Caco-2 (cell line): Measurements from ENCODE around the gene BLOC1S3. TPM values are rescaled to one million over a fixed set of nuclear protein-coding genes. Genes with fewer than 3 reads are reported as not detected.

Experiments used
- BruUV-seq: library from RNA; stranded (reverse); fragments of 400-500 nt; replicated peaks from 2 replicates; lab custom pipeline; 2021; lab: Mats Ljungman, UMichigan
- CTCF ChIA-PET: fragments of 300-600 bp; sonication (Branson Sonifier 250); formaldehyde crosslinking; loops from one replicate; lab custom pipeline; 2022; ENCODE audit warnings: antibody characterized with exemption; lab: Charles Lee
- POLR2A ChIA-PET: fragments of 300-600 bp; sonication (Branson Sonifier 250); formaldehyde crosslinking; loops from one replicate; lab custom pipeline; 2022; ENCODE audit warnings: antibody characterized with exemption; lab: Charles Lee
- DNase-seq, 2 experiments: peaks; one replicate each; pipeline versions ENCODE4 v3.0.0 to v3.0.0-alpha.2; 2020 to 2022
- H3K27me3 ChIP-seq: replicated peaks from 2 replicates; pipeline ENCODE4 v1.6.0; 2011; ENCODE audit warnings: low read length; ENCODE audit not compliant: control insufficient read depth, insufficient read depth
- H3K36me3 ChIP-seq: 2 replicates; pipeline ENCODE4 v1.5.1; 2011; ENCODE audit warnings: low read length; ENCODE audit not compliant: control insufficient read depth, insufficient read depth
- H3K4me1 ChIP-seq: fragments of 250-450 bp; sonication (Bioruptor Pico); 2 replicates; pipeline ENCODE4 v1.5.1; 2020; ENCODE audit warnings: mild to moderate bottlenecking
- H3K4me3 ChIP-seq: 2 replicates; pipeline ENCODE4 v1.5.1; 2011; ENCODE audit warnings: low read depth, mild to moderate bottlenecking, control low read depth, low read length
- H3K9me3 ChIP-seq: fragments of 250-450 bp; sonication (Bioruptor Pico); 2 replicates; pipeline ENCODE4 v1.5.1; 2020; ENCODE audit warnings: mild to moderate bottlenecking, moderate library complexity
- H3K27ac Mint-ChIP-seq: one replicate; pipeline ENCODE4 v1.8.0; 2022; ENCODE audit warnings: mixed read lengths; ENCODE audit not compliant: unreplicated experiment
- H3K27me3 Mint-ChIP-seq: one replicate; pipeline ENCODE4 v1.8.0; 2022; ENCODE audit warnings: mixed read lengths; ENCODE audit not compliant: insufficient read depth, unreplicated experiment
- H3K36me3 Mint-ChIP-seq: one replicate; pipeline ENCODE4 v1.8.0; 2022; ENCODE audit warnings: mild to moderate bottlenecking, mixed read lengths; ENCODE audit not compliant: insufficient read depth, unreplicated experiment
- H3K4me1 Mint-ChIP-seq: one replicate; pipeline ENCODE4 v1.8.0; 2022; ENCODE audit warnings: low read depth, mixed read lengths; ENCODE audit not compliant: unreplicated experiment
- H3K4me3 Mint-ChIP-seq: one replicate; pipeline ENCODE4 v1.8.0; 2022; ENCODE audit warnings: mild to moderate bottlenecking, moderate library complexity, mixed read lengths; ENCODE audit not compliant: unreplicated experiment
- H3K9me3 Mint-ChIP-seq: one replicate; pipeline ENCODE4 v1.8.0; 2022; ENCODE audit warnings: mixed read lengths; ENCODE audit not compliant: unreplicated experiment
- intact Hi-C: fragments of 100-400 bp; cut with micrococcal nuclease; formaldehyde crosslinking; loops from one replicate; pipeline ENCODE4 v1.10.0; 2022; ENCODE audit not compliant: unreplicated experiment
- total RNA-seq: library from RNA; stranded (reverse); gene quantifications from 2 replicates; pipeline ENCODE4 v1.2.3, GENCODE V29; 2022
- TF ChIP-seq, protein P1 (sequence below), 2 experiments: fragments of 200-600 bp in 1 of 2; IDR thresholded peaks; 1 replicate in 1 of 2; 2 replicates in 1 of 2; pipeline versions ENCODE4 v1.5.1 to v1.8.0; 2011 to 2022; ENCODE audit warnings: antibody characterized with exemption in 1 of 2, control low read depth in 1 of 2, inconsistent platforms in 1 of 2, low read depth in 1 of 2, low read length in 1 of 2, mild to moderate bottlenecking in 1 of 2, moderate library complexity in 1 of 2; ENCODE audit not compliant: insufficient read depth in 1 of 2, severe bottlenecking in 1 of 2, unreplicated experiment in 1 of 2

Gene BLOC1S3
- total RNA-seq, 1 experiment from 2014 or later, result 20.4 TPM

DNA sequence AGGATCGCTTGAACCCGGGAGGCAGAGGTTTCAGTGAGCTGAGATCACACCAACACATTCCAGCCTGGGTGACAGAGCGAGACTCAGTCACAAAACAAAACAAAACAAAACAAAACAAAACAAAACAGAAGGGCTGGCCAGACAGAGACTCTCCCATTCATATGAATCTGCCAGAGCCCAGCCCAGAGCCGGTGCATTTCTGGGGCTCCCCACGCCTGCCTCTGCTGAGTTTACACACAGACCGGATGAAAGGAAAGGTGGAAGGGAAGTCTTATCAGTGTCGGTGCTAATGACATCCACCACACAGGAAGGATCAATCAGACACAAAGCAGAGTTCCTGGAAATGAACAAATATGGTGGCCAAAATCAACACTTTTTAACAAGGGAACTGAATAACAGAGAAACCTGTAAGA, 7.4 kb upstream of the BLOC1S3 start:
- no TSS peak for BruUV-seq
- H3K4me3 ChIP-seq, result no peak overlapping the region
- H3K36me3 ChIP-seq, result peaks cover 3% of the 10 kb centered on the region; the same call in 1 of the 2 replicates
- intact Hi-C loops, result no loop called here
- no peaks in the 10 kb centered on the region for H3K27me3 Mint-ChIP-seq
- TF ChIP-seq, protein P1, sequence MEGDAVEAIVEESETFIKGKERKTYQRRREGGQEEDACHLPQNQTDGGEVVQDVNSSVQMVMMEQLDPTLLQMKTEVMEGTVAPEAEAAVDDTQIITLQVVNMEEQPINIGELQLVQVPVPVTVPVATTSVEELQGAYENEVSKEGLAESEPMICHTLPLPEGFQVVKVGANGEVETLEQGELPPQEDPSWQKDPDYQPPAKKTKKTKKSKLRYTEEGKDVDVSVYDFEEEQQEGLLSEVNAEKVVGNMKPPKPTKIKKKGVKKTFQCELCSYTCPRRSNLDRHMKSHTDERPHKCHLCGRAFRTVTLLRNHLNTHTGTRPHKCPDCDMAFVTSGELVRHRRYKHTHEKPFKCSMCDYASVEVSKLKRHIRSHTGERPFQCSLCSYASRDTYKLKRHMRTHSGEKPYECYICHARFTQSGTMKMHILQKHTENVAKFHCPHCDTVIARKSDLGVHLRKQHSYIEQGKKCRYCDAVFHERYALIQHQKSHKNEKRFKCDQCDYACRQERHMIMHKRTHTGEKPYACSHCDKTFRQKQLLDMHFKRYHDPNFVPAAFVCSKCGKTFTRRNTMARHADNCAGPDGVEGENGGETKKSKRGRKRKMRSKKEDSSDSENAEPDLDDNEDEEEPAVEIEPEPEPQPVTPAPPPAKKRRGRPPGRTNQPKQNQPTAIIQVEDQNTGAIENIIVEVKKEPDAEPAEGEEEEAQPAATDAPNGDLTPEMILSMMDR (IDR thresholded peaks at IDR 0.05; ENCODE audit: insufficient read depth in 1 of 2, low read depth in 1 of 2, low read length in 1 of 2, severe bottlenecking in 1 of 2, unreplicated experiment in 1 of 2), result no peak
- no peak for DNase-seq
- H3K4me1 Mint-ChIP-seq, result peaks cover 6% of the 10 kb centered on the region
- H3K9me3 Mint-ChIP-seq, result no peaks in the 10 kb centered on the region
- H3K27me3 ChIP-seq, result no peaks in the 10 kb centered on the region
- H3K9me3 ChIP-seq, result no peaks in the 10 kb centered on the region
- ChIA-PET CTCF (no interaction called here), POLR2A (no interaction called here)
- no peak overlapping the region for H3K27ac Mint-ChIP-seq
- H3K4me3 Mint-ChIP-seq, result no peak overlapping the region
- H3K4me1 ChIP-seq, result no peaks in the 10 kb centered on the region
- no peaks in the 10 kb centered on the region for H3K36me3 Mint-ChIP-seq

DNA sequence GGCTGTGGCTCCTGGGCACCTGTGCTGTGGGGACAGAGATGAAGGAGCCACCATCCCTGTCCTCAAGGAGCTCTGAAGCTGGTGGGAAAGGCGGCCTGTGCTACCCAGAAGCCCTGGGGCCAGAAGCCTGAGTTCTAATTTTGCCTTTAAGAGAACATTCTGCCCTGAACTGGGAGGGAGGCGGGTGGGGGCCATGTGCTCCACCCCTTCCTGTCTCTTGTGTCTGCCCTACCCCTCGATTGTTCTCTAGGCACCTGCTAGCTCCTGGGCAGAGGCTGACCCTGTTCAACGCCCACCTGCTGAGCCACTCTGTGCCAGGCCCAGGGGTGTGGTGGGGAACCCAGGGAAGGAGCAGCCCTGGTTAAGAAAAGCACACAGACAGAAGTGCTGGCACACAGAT, 6.4 kb upstream of the BLOC1S3 start:
- DNase-seq, result no peak
- H3K4me3 ChIP-seq, result no peak overlapping the region
- Mint-ChIP-seq H3K4me3 (no peak overlapping the region), H3K9me3 (no peaks in the 10 kb centered on the region), H3K36me3 (no peaks in the 10 kb centered on the region), H3K27ac (no peak overlapping the region), H3K27me3 (no peaks in the 10 kb centered on the region), H3K4me1 (peaks cover 6% of the 10 kb centered on the region)
- H3K4me1 ChIP-seq, result no peaks in the 10 kb centered on the region
- ChIA-PET CTCF (no interaction called here), POLR2A (no interaction called here)
- intact Hi-C loops, result no loop called here
- BruUV-seq, result no TSS peak
- no peaks in the 10 kb centered on the region for H3K27me3 ChIP-seq
- no peaks in the 10 kb centered on the region for H3K9me3 ChIP-seq
- H3K36me3 ChIP-seq, result peaks cover 3% of the 10 kb centered on the region; the same call in 1 of the 2 replicates
- TF ChIP-seq, protein P1 (IDR thresholded peaks at IDR 0.05; ENCODE audit: insufficient read depth in 1 of 2, low read depth in 1 of 2, low read length in 1 of 2, severe bottlenecking in 1 of 2, unreplicated experiment in 1 of 2), result no peak

DNA sequence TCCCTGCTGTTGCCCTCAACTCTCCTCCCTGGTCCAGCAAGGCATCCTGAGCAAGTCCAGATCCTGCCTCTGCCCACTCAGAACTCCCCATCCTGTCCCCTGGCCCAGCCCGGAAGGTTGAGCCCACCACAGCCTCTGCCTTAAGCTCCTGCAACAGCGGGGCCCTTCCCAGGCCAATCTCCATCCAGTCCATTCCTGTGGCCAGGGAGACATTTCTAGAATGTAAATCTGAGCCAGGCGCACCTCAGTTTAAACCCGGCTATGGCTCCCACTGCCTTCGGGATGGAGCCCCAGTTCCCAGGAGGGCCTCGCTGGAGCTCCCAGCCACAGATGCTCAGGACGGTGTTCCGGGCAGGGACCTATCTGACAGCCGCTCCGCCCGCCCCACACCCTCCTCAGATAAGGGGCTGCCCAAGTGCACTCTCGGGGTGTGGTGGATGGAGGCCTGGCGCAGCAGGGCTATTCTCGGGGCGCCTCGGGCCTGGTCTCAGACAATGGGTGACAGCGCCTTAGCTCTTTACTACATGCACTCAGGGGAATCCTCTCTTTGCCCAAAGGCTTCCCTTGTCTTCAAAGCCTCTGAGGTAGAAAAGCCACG, 5.9 kb upstream of the BLOC1S3 start:
- Mint-ChIP-seq H3K36me3 (peaks cover 3% of the 10 kb centered on the region), H3K27me3 (no peaks in the 10 kb centered on the region), H3K4me1 (peaks cover 6% of the 10 kb centered on the region), H3K4me3 (no peak overlapping the region), H3K9me3 (no peaks in the 10 kb centered on the region), H3K27ac (no peak overlapping the region)
- ChIA-PET CTCF (no interaction called here), POLR2A (no interaction called here)
- Histone ChIP-seq H3K36me3 (peaks cover 2% of the 10 kb centered on the region; the same call in 1 of the 2 replicates), H3K4me1 (no peaks in the 10 kb centered on the region), H3K4me3 (no peak overlapping the region), H3K27me3 (no peaks in the 10 kb centered on the region), H3K9me3 (no peaks in the 10 kb centered on the region)
- BruUV-seq, result no TSS peak
- TF ChIP-seq, protein P1 (IDR thresholded peaks at IDR 0.05; ENCODE audit: insufficient read depth in 1 of 2, low read depth in 1 of 2, low read length in 1 of 2, severe bottlenecking in 1 of 2, unreplicated experiment in 1 of 2), result no peak
- DNase-seq, result no peak
- intact Hi-C loops, result no loop called here
